IMR-90 (cell line): ENCODE data around the gene IQSEC1. TPM values are rescaled to one million over a fixed set of nuclear protein-coding genes. Genes with fewer than 3 reads are reported as not detected.

Experiments
- ATAC-seq: fragments of 200-7000 bp; cut with Tn5 transposase; 2 replicates; pipeline ENCODE4 v1.9.1; 2020; ENCODE audit warnings: low read depth, mild to moderate bottlenecking, moderate library complexity
- BruUV-seq: library from RNA; stranded (reverse); fragments of 400-500 nt; replicated peaks from 2 replicates; lab custom pipeline; 2021; lab: Mats Ljungman, UMichigan
- CTCF ChIA-PET: fragments of 300-600 bp; formaldehyde crosslinking; extraction: SDS; loops from one replicate; lab custom pipeline; 2021; ENCODE audit warnings: antibody characterized with exemption; lab: Yijun Ruan, JAX
- POLR2A ChIA-PET: fragments of 300-600 bp; sonication (Branson Sonifier 250); formaldehyde crosslinking; loops from one replicate; lab custom pipeline; 2022; ENCODE audit warnings: antibody characterized with exemption; ENCODE audit not compliant: unreplicated experiment; lab: Charles Lee
- DNase-seq: peaks from one replicate; pipeline ENCODE4 v3.0.0; 2013
- H2AFZ ChIP-seq: replicated peaks from 2 replicates; pipeline ENCODE3; 2013; ENCODE audit warnings: low read length, mild to moderate bottlenecking; ENCODE audit not compliant: poor library complexity
- H2AK5ac ChIP-seq: 2 replicates; pipeline ENCODE4 v1.6.1; 2013; ENCODE audit warnings: low read depth, low read length, inconsistent platforms
- H2AK9ac ChIP-seq: replicated peaks from 2 replicates; pipeline ENCODE3; 2013; ENCODE audit warnings: mild to moderate bottlenecking, low read depth, low read length, moderate library complexity; ENCODE audit not compliant: poor library complexity
- H2BK120ac ChIP-seq: 2 replicates; pipeline ENCODE4 v1.6.1; 2013; ENCODE audit warnings: low read depth, low read length, inconsistent platforms
- H2BK15ac ChIP-seq: 3 replicates; pipeline ENCODE4 v1.6.1; 2013; ENCODE audit warnings: low read depth, low read length, inconsistent platforms
- H2BK20ac ChIP-seq: 2 replicates; pipeline ENCODE4 v1.6.1; 2013; ENCODE audit warnings: low read depth, mild to moderate bottlenecking, inconsistent platforms, low read length, moderate library complexity
- H2BK5ac ChIP-seq: 2 replicates; pipeline ENCODE4 v1.6.1; 2013; ENCODE audit warnings: mild to moderate bottlenecking, low read depth, low read length, inconsistent platforms; ENCODE audit not compliant: poor library complexity, severe bottlenecking
- H3K14ac ChIP-seq: replicated peaks from 2 replicates; pipeline ENCODE4 v1.6.1; 2013; ENCODE audit warnings: low read depth, low read length, inconsistent platforms
- H3K18ac ChIP-seq: 2 replicates; pipeline ENCODE4 v1.6.1; 2013; ENCODE audit warnings: low read depth, low read length, control low read depth
- H3K23ac ChIP-seq: 2 replicates; pipeline ENCODE4 v1.6.1; 2013; ENCODE audit warnings: low read depth, low read length, inconsistent platforms
- H3K27ac ChIP-seq: 2 replicates; pipeline ENCODE4 v1.5.1; 2013; ENCODE audit warnings: mild to moderate bottlenecking, control low read depth, low read length; ENCODE audit not compliant: insufficient read depth
- H3K27me3 ChIP-seq: 2 replicates; pipeline ENCODE4 v1.6.1; 2013; ENCODE audit warnings: low read length; ENCODE audit not compliant: control insufficient read depth, insufficient read depth
- H3K36me3 ChIP-seq: 2 replicates; pipeline ENCODE4 v1.6.1; 2013; ENCODE audit warnings: low read length, mixed read lengths; ENCODE audit not compliant: control insufficient read depth, insufficient read depth
- H3K4ac ChIP-seq: 2 replicates; pipeline ENCODE4 v1.6.1; 2013; ENCODE audit warnings: low read depth, low read length, inconsistent platforms
- H3K4me1 ChIP-seq: 2 replicates; pipeline ENCODE4 v1.6.1; 2013; ENCODE audit warnings: low read length, mixed read lengths; ENCODE audit not compliant: control insufficient read depth, insufficient read depth
- H3K4me2 ChIP-seq: 2 replicates; pipeline ENCODE4 v1.6.1; 2013; ENCODE audit warnings: low read depth, mild to moderate bottlenecking, control low read depth, low read length, moderate library complexity
- H3K4me3 ChIP-seq: 2 replicates; pipeline ENCODE4 v1.5.1; 2013; ENCODE audit warnings: low read depth, mild to moderate bottlenecking, control low read depth, low read length, moderate library complexity; ENCODE audit not compliant: insufficient read depth
- H3K56ac ChIP-seq: 2 replicates; pipeline ENCODE4 v1.6.1; 2013; ENCODE audit warnings: low read length, inconsistent platforms; ENCODE audit not compliant: insufficient read depth; ENCODE audit errors: extremely low read depth
- H3K79me1 ChIP-seq, 2 experiments: 2 replicates each; pipeline ENCODE4 v1.6.1; 2013; ENCODE audit warnings: low read length in 2 of 2, inconsistent platforms in 1 of 2, low read depth in 1 of 2
- H3K9ac ChIP-seq: 2 replicates; pipeline ENCODE4 v1.6.1; 2013; ENCODE audit warnings: low read depth, low read length, control low read depth
- H3K9me1 ChIP-seq: 2 replicates; pipeline ENCODE4 v1.6.1; 2013; ENCODE audit warnings: low read length, inconsistent platforms; ENCODE audit not compliant: insufficient read depth
- H3K9me3 ChIP-seq: 2 replicates; pipeline ENCODE4 v1.6.1; 2013; ENCODE audit warnings: low read length; ENCODE audit not compliant: control insufficient read depth, insufficient read depth
- H4K20me1 ChIP-seq: 2 replicates; pipeline ENCODE4 v1.6.1; 2013; ENCODE audit warnings: low read length, inconsistent platforms; ENCODE audit not compliant: insufficient read depth
- H4K5ac ChIP-seq: 2 replicates; pipeline ENCODE4 v1.6.1; 2013; ENCODE audit warnings: mild to moderate bottlenecking, low read depth, low read length, control low read depth
- H4K8ac ChIP-seq, 2 experiments: 2 replicates each; pipeline ENCODE4 v1.6.1; 2013; ENCODE audit warnings: low read depth in 2 of 2, low read length in 2 of 2, control low read depth in 1 of 2, inconsistent platforms in 1 of 2
- H4K91ac ChIP-seq: 2 replicates; pipeline ENCODE4 v1.6.1; 2013; ENCODE audit warnings: low read depth, low read length, inconsistent platforms; ENCODE audit not compliant: insufficient read depth
- BHLHE40 ChIP-seq: fragments of 150-350 bp; IDR thresholded peaks from 2 replicates; pipeline ENCODE4 v1.6.1; 2016; ENCODE audit warnings: mild to moderate bottlenecking, low read depth, low read length
- CEBPB ChIP-seq: IDR thresholded peaks from 2 replicates; pipeline ENCODE4 v1.6.1; 2012; ENCODE audit warnings: low read depth, low read length, improper control_type of control experiment
- CTCF ChIP-seq: conservative IDR thresholded peaks from 2 replicates; pipeline ENCODE4 v1.5.1; 2012; ENCODE audit warnings: mild to moderate bottlenecking, low read depth, low read length, improper control_type of control experiment
- ELK1 ChIP-seq: fragments of 150-350 bp; IDR thresholded peaks from 2 replicates; pipeline ENCODE4 v1.6.1; 2016; ENCODE audit warnings: low read depth, mild to moderate bottlenecking, low read length, moderate library complexity, borderline replicate concordance
- FOS ChIP-seq: fragments of 150-350 bp; IDR thresholded peaks from 2 replicates; pipeline ENCODE4 v1.6.1; 2016; ENCODE audit warnings: low read depth, low read length
- MAFK ChIP-seq: IDR thresholded peaks from 2 replicates; pipeline ENCODE4 v1.6.1; 2012; ENCODE audit warnings: low read depth, low read length, improper control_type of control experiment
- MAZ ChIP-seq: IDR thresholded peaks from 2 replicates; pipeline ENCODE4 v1.6.1; 2012; ENCODE audit warnings: low read depth, mild to moderate bottlenecking, low read length, improper control_type of control experiment, moderate library complexity, borderline replicate concordance
- MXI1 ChIP-seq: IDR thresholded peaks from 2 replicates; pipeline ENCODE4 v1.6.1; 2012; ENCODE audit warnings: low read depth, mild to moderate bottlenecking, low read length, moderate library complexity, borderline replicate concordance
- NFE2L2 ChIP-seq: fragments of 150-350 bp; IDR thresholded peaks from 2 replicates; pipeline ENCODE4 v1.6.1; 2016; ENCODE audit warnings: low read depth, mild to moderate bottlenecking, low read length
- POLR2A ChIP-seq: IDR thresholded peaks from 2 replicates; pipeline ENCODE4 v1.6.1; 2012; ENCODE audit warnings: mild to moderate bottlenecking, low read depth, low read length
- RAD21 ChIP-seq: IDR thresholded peaks from 2 replicates; pipeline ENCODE4 v1.6.1; 2012; ENCODE audit warnings: low read length, improper control_type of control experiment
- RFX5 ChIP-seq: IDR thresholded peaks from 2 replicates; pipeline ENCODE4 v1.8.0; 2012; ENCODE audit warnings: low read depth, mild to moderate bottlenecking, low read length, moderate library complexity
- SMC3 ChIP-seq: fragments of 150-350 bp; IDR thresholded peaks from 2 replicates; pipeline ENCODE4 v1.6.1; 2016; ENCODE audit warnings: low read depth, mild to moderate bottlenecking, antibody characterized with exemption, low read length, moderate library complexity
- USF2 ChIP-seq: fragments of 150-350 bp; IDR thresholded peaks from 2 replicates; pipeline ENCODE4 v1.6.1; 2017; ENCODE audit warnings: mild to moderate bottlenecking, antibody characterized with exemption, low read length, low read depth
- WGBS, 2 experiments: methylation state at CpG; one replicate each; pipeline versions ENCODE4 v1.1.5 to v1.1.7; 2013; ENCODE audit warnings: missing lambda C conversion rate in 2 of 2; ENCODE audit not compliant: insufficient read length in 1 of 2; ENCODE audit errors: extremely low coverage in 2 of 2; 5-methylcytosine and 5-hydroxymethylcytosine counted together
- dilution Hi-C: fragments of 300-500 bp; cut with HindIII; formaldehyde crosslinking; loops from one replicate; pipeline ENCODE4 v1.14.3; 2018; ENCODE audit warnings: low sequenced_read_pairs; ENCODE audit not compliant: unreplicated experiment
- in situ Hi-C: fragments of 300-500 bp; cut with MboI; formaldehyde crosslinking; loops from 3 replicates; pipeline ENCODE4 v1.14.3; 2019; ENCODE audit warnings: low sequenced_read_pairs, inconsistent platforms, mixed read lengths
- intact Hi-C: fragments of 100-400 bp; cut with micrococcal nuclease; formaldehyde crosslinking; loops from 2 replicates; pipeline ENCODE4 v1.10.0; 2022
- polyA plus RNA-seq, 3 experiments: library from polyadenylated mRNA; depleted of rRNA; stranded (reverse); fragments of >200 nt; gene quantifications; 2 replicates each; pipeline ENCODE4 v1.2.3, GENCODE V29; 2012; ENCODE audit warnings: low replicate concordance in 1 of 3
- total RNA-seq: library from RNA; depleted of rRNA; stranded (reverse); fragments of >200 nt; gene quantifications from 2 replicates; pipeline ENCODE4 v1.2.3, GENCODE V29; 2012

Gene IQSEC1
- total and polyA plus RNA-seq, 2 of the 4 experiments (the other 2 are of a cell fraction) = 5.9 to 11.9 TPM

- Histone ChIP-seq H2AFZ (no peak overlapping the region), H3K79me1 (peaks cover 19 to 35% of the 10 kb centered on the region in 2 experiments), H3K9ac (no peak overlapping the region), H2BK20ac (no peak overlapping the region), H3K36me3 (peaks cover 42% of the 10 kb centered on the region), H4K91ac (no peak overlapping the region), H3K27ac (no peak overlapping the region), H4K20me1 (peaks cover 40% of the 10 kb centered on the region), H3K18ac (no peak overlapping the region), H3K14ac (no peak overlapping the region), H3K9me1 (peaks cover 16% of the 10 kb centered on the region; the same call in 1 of the 2 replicates), H3K56ac (no peak overlapping the region), H4K8ac (no peak overlapping the region), H3K23ac (no peak overlapping the region), H2AK9ac (no peak overlapping the region), H3K4me2 (no peak overlapping the region), H4K5ac (no peak overlapping the region), H3K4ac (no peak overlapping the region), H2BK5ac (no peak overlapping the region), H2AK5ac (no peak overlapping the region), H3K9me3 (no peaks in the 10 kb centered on the region), H2BK120ac (no peak overlapping the region), H2BK15ac (no peak overlapping the region), H3K4me1 (peaks cover 9% of the 10 kb centered on the region; the same call in 1 of the 2 replicates), H3K27me3 (no peaks in the 10 kb centered on the region), H3K4me3 (no peak overlapping the region)
- dilution Hi-C loops (no loop called here), in situ Hi-C loops (no loop called here), intact Hi-C loops (no loop called here)
- WGBS, 2 experiments = 93% methylated on average over 17 of the region's 37 CpGs; no CpG with 5 or more reads in 1 of the 2 experiments
- no peak for TF ChIP-seq ELK1
- no peak for TF ChIP-seq FOS
- TF ChIP-seq BHLHE40 = no peak
- no peak for TF ChIP-seq NFE2L2
- no peak for TF ChIP-seq RFX5
- TF ChIP-seq MAZ = no peak
- TF ChIP-seq CEBPB = no peak
- no peak for TF ChIP-seq USF2
- no peak for TF ChIP-seq MXI1
- no peak for TF ChIP-seq MAFK
- no peak for TF ChIP-seq RAD21
- no peak for TF ChIP-seq SMC3
- no peak for TF ChIP-seq CTCF
- TF ChIP-seq POLR2A = no peak
- no peak for DNase-seq
- BruUV-seq = no TSS peak
- ChIA-PET POLR2A (no interaction called here), CTCF (no interaction called here)
- ATAC-seq = no peak
These were observed 138.0 kb downstream of the IQSEC1 start for GRCh38 chr3:12935023-12935860.
